Measurements from ENCODE around the gene TAOK3. TPM values are rescaled to one million over a fixed set of nuclear protein-coding genes. Genes with fewer than 3 reads are reported as not detected.
A peak's percentile ranks its signal among the peaks of the same experiment; 100 is the strongest.

Gene TAOK3
- total RNA-seq, 1 donor from 2014 or later, result 1.1 TPM

GRCh38 chr12:118377884-118378470 is 5.3 kb upstream of the TAOK3 start:
- Mint-ChIP-seq H3K4me1 (peaks cover 25% of the 10 kb centered on the region), H3K27me3 (ENCODE audit: insufficient read depth, low read depth) (peaks cover 4% of the 10 kb centered on the region), H3K27ac (peak overlapping the region; percentile 4), H3K36me3 (peaks cover 5% of the 10 kb centered on the region), H3K4me3 (peak overlapping the region; percentile 97), H3K9me3 (no peaks in the 10 kb centered on the region)
- H4K20me1 ChIP-seq (ENCODE audit: low read depth), result peaks cover 21% of the 10 kb centered on the region
- H3F3A ChIP-seq (ENCODE audit: low read depth), result peaks cover 3% of the 10 kb centered on the region
- H3K4me3 ChIP-seq, result peak overlapping the region; percentile 95
- H3K4me2 ChIP-seq, result peak overlapping the region; percentile 95
- no peak overlapping the region for H3K9ac ChIP-seq
- TF ChIP-seq EZH2phosphoT487 (IDR thresholded peaks at IDR 0.05) (no peak), CTCF (IDR thresholded peaks at IDR 0.05) (peak; percentile 98)
- H3K27ac ChIP-seq, result no peak overlapping the region
- peaks cover 34% of the 10 kb centered on the region for H3K79me2 ChIP-seq (ENCODE audit: low read depth)
- peaks cover 4% of the 10 kb centered on the region for H3K4me1 ChIP-seq
- H3K27me3 ChIP-seq, result no peaks in the 10 kb centered on the region
- H3K9me3 ChIP-seq (ENCODE audit: low read depth), result no peaks in the 10 kb centered on the region
- no peaks in the 10 kb centered on the region for H3K36me3 ChIP-seq
- peak; percentile 50 for DNase-seq (ENCODE audit: low spot score)
- no peak overlapping the region for H2AFZ ChIP-seq (replicated peaks)

- peak overlapping the region; percentile 97 for H3K4me3 Mint-ChIP-seq
- Histone ChIP-seq H3K4me1 (peaks cover 4% of the 10 kb centered on the region), H3F3A (ENCODE audit: low read depth) (peaks cover 3% of the 10 kb centered on the region), H4K20me1 (ENCODE audit: low read depth) (peaks cover 21% of the 10 kb centered on the region), H2AFZ (replicated peaks) (no peak overlapping the region), H3K9ac (peak overlapping the region; percentile 90), H3K79me2 (ENCODE audit: low read depth) (peaks cover 34% of the 10 kb centered on the region), H3K27ac (no peak overlapping the region), H3K9me3 (ENCODE audit: low read depth) (no peaks in the 10 kb centered on the region), H3K27me3 (peaks cover 2% of the 10 kb centered on the region), H3K4me2 (peak overlapping the region; percentile 95), H3K4me3 (peak overlapping the region; percentile 95), H3K36me3 (no peaks in the 10 kb centered on the region)
- no peak for TF ChIP-seq EZH2phosphoT487 (IDR thresholded peaks at IDR 0.05)
- TF ChIP-seq EZH2 (IDR thresholded peaks at IDR 0.05), result no peak
- TF ChIP-seq CTCF (IDR thresholded peaks at IDR 0.05), result no peak
- H3K27me3 Mint-ChIP-seq (ENCODE audit: insufficient read depth, low read depth), result peaks cover 4% of the 10 kb centered on the region
- H3K36me3 Mint-ChIP-seq, result peaks cover 5% of the 10 kb centered on the region
- H3K9me3 Mint-ChIP-seq, result no peaks in the 10 kb centered on the region
- DNase-seq (ENCODE audit: low spot score), result peak; percentile 2
- peak overlapping the region; percentile 93 for H3K27ac Mint-ChIP-seq
- H3K4me1 Mint-ChIP-seq, result peaks cover 25% of the 10 kb centered on the region
These were observed 4.5 kb upstream of the TAOK3 start for GRCh38 chr12:118377021-118377883.

- no peaks in the 10 kb centered on the region for H3K9me3 Mint-ChIP-seq
- peaks cover 28% of the 10 kb centered on the region for H3K4me1 Mint-ChIP-seq
- TF ChIP-seq CTCF (IDR thresholded peaks at IDR 0.05), result peak; percentile 90
- TF ChIP-seq EZH2 (IDR thresholded peaks at IDR 0.05), result no peak
- no peak for TF ChIP-seq EZH2phosphoT487 (IDR thresholded peaks at IDR 0.05)
- Histone ChIP-seq H3K4me2 (peak within 1 kb of the TSS; percentile 95), H3K27ac (peak within 1 kb of the TSS; percentile 97), H3F3A (ENCODE audit: low read depth) (peaks cover 3% of the 10 kb centered on the region), H3K9ac (peak within 1 kb of the TSS; percentile 90), H3K36me3 (no peaks in the 10 kb centered on the region), H3K79me2 (ENCODE audit: low read depth) (peaks cover 34% of the 10 kb centered on the region), H3K4me1 (peaks cover 4% of the 10 kb centered on the region), H4K20me1 (ENCODE audit: low read depth) (peaks cover 26% of the 10 kb centered on the region), H2AFZ (replicated peaks) (peak within 1 kb of the TSS; percentile 97), H3K9me3 (ENCODE audit: low read depth) (no peaks in the 10 kb centered on the region), H3K27me3 (peaks cover 11% of the 10 kb centered on the region), H3K4me3 (peak within 1 kb of the TSS; percentile 95)
- peak within 1 kb of the TSS; percentile 97 for H3K4me3 Mint-ChIP-seq
- peaks cover 3% of the 10 kb centered on the region for H3K36me3 Mint-ChIP-seq
- peak; percentile 94 for DNase-seq (ENCODE audit: low spot score)
- H3K27me3 Mint-ChIP-seq (ENCODE audit: insufficient read depth, low read depth), result peaks cover 8% of the 10 kb centered on the region
- H3K27ac Mint-ChIP-seq, result peak within 1 kb of the TSS; percentile 100
These were observed 3.6 kb upstream of the TAOK3 start, which contains the start of gene SUDS3 for GRCh38 chr12:118376089-118377020. Gene SUDS3 (plus strand): TSS chr12:118376555. CDS start chr12:118376692, 137 bp downstream.
